ENCODE data around the gene CRAT.

Gene CRAT

GRCh38 chr9:129108805-129109536 is 1.6 kb downstream of the CRAT start:
- no peak for DNase-seq

- DNase-seq, result no peak
Observed at GRCh38 chr9:129108083-129108804, 2.3 kb downstream of the CRAT start.

- no peak for DNase-seq
Observed at GRCh38 chr9:129107651-129108050, 2.9 kb downstream of the CRAT start.

GRCh38 chr9:129105857-129106694 is 4.5 kb downstream of the CRAT start:
- DNase-seq, result no peak

- no peak for DNase-seq
Observed at GRCh38 chr9:129104051-129104450, 6.5 kb downstream of the CRAT start.

GRCh38 chr9:129103595-129103965 is 7.0 kb downstream of the CRAT start:
- no peak for DNase-seq

- DNase-seq, result peak; percentile 84
Observed at GRCh38 chr9:129102791-129103594, 7.6 kb downstream of the CRAT start.

- DNase-seq, result no peak
Observed at GRCh38 chr9:129102095-129102525, 8.5 kb downstream of the CRAT start.

- DNase-seq, result no peak
Observed at GRCh38 chr9:129101279-129101678, 9.3 kb downstream of the CRAT start.

GRCh38 chr9:129100383-129101169 is 10.0 kb downstream of the CRAT start:
- no peak for DNase-seq

- no peak for DNase-seq
Observed at GRCh38 chr9:129098328-129098727, 12.3 kb downstream of the CRAT start.

- no peak for DNase-seq
Observed at GRCh38 chr9:129097671-129098306, 12.8 kb downstream of the CRAT start.

- DNase-seq, result no peak
Observed at GRCh38 chr9:129095908-129096307, 14.7 kb downstream of the CRAT start.

GRCh38 chr9:129095170-129095667 is 15.4 kb downstream of the CRAT start:
- DNase-seq, result no peak

- DNase-seq, result no peak
Observed at GRCh38 chr9:129094387-129095169, 16.0 kb downstream of the CRAT start.

- no peak for DNase-seq
Observed at GRCh38 chr9:129093602-129094386, 16.8 kb downstream of the CRAT start.

GRCh38 chr9:129089246-129089645 is 21.3 kb downstream of the CRAT start:
- DNase-seq, result no peak

GRCh38 chr9:129084087-129084486 is 26.5 kb downstream of the CRAT start:
- no peak for DNase-seq

- peak; percentile 50 for DNase-seq
Observed at GRCh38 chr9:129081388-129081904, 29.1 kb downstream of the CRAT start.

All from NCI-H82 (cell line).